ENCODE measurements around the gene HSPE1.
"Not testable (repeated sequence)": the region's sequence is repeated elsewhere in the genome, so short reads cannot be mapped to it uniquely, and the experiment has no call there.

HSPE1 gene

DNA sequence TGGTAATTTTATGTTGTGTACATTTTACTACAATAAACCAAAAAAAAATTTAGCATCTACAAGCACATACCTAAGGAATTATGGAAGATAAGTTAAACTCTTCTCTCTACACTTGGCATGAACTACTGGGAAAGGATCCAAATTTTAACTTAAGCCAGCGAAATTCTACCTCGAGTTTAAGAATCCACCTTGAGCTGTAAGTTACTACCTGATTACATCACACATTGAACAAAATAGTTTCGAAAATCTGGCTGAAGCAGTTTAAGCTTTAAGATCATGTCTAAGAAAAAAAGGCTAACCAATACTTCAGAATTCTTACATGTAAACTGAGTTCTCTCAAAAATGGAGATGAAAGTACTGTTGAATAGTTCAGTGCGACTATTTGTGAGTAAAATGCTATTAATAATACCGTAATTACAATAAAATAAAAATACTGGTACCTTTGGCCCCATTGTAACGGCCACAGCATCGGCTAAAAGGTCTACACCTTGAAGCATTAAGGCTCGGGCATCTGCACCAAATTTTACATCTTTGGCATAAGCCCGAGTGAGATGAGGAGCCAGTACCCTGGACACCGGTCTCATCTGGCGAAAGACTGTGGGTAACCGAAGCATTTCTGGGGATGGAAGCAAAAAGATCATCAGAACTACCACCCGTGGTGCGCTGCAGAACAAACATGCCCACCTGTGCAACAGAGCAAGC, 1.8 kb upstream of the HSPE1 start:
- peak in 1 of 58 donors; percentile 25 for DNase-seq

DNA sequence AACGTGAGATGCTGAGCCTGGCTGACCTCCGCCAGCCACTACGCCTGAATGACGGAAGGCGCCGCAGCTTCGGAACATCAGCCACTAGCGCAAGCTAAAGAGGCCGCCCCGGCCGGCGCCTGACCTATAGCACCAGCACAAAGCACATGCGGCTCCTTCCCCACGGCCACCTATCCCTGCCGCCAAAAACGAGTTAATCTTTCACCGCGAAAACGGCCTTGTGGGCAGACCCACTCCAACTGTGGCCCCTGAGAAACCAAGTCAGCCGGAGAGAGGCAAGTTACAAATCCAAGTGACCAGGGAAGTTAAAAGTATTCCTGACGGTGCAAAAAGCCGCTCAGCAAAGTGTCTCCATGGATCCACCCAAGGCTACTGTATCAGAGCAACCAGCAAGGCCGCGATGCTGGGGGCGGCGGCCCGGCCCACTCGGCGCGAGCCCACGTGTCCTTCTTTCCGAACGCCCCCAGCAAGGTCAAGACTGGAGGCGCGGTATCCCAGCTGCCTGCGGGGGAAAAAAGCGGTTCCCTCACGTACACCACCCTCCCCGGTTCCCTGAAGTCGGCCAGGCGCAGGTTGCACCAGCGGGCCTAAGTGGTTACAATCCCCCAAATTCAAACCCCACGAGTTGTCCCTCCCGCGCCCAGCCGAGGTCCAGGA, 1.1 kb upstream of the HSPE1 start:
- DNase-seq: peak in 51 of 58 donors; percentile 4 to 78 (median 47)

DNA sequence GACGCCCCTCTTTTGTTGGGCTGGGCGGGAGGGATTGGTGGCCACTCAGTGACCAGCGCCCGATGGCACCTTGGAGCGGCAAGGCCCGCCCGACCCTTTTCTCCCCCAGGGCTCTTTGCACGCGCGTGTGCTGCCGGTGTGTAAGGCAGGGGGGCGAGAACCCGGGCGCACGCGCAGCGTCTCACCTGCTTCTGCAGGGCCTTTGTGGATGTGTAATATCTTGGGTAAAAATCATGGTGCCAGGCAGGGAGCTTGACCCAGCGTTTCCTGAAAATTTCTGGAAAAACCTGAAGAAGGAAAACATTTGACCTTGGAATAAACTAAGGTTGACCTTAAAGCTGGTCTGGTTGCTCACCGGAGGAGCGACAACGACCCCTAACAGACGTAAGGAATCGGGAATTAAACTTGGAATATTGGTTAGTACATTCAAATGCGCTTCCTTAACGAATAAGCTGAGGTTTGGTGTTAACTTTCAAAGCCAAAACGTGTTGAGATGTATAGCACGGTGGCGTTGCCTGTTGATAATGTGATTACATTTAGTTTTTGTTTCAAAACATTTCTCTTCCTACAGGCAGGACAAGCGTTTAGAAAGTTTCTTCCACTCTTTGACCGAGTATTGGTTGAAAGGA, 438 bp downstream of the HSPE1 start:
- DNase-seq: peak in 5 of 58 donors; percentile 30 to 72 (median 55)

DNA sequence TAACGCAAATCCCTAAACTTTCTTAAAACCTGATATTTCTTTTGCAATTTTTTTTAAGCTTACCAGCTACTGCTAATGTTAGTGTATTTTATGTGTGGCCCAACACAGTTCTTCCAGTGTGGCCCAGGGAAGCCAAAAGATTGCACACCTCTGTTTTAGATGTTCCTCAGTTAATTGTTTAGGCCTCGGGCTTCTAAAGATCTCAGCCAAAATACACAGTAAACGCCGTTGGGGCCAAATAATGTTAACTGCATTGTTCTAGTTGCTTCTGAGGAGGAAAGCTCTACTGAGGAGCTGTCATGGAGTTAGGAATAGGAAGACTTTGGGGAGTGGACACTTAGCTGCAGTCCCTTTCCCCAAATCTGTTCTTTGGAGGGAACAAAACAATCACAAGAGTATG, 2.0 kb downstream of the HSPE1 start:
- DNase-seq: peak in 1 of 58 donors; percentile 1

DNA sequence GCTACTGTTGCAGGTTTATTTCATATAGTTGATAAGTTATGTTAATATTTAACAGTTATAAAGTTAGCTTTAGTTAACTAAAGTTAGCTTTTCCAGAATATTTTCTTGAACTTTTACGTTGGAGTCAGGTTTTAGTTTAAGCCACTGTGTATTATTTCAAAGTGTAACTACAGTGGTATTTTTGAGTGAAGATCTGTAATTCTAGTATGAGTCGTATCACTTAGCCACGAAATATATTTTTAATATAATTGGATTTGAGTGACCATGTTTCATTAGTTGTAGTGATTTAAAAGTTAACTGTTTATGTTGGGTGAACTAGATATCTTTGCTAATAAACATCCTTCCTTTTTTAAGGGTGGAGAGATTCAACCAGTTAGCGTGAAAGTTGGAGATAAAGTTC, 2.5 kb downstream of the HSPE1 start:
- no peak for DNase-seq

DNA sequence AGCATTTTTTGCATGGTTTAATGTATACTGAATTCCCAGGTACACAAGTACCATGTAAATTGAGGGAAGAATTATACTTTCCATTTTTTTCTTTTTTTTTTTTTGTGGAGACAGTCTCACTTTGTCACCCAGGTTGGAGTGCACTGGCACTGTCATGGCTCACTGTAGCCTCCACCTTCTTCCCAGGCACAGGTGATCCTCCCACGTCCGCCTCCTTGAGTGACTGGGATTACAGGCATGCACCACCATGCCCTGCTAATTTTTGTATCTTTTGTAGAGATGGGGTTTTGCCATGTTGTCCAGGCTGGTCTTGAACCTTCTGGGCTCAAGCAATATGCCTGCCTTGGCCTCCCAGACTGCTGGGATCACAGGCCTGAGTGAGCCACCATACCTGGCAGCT, 3.8 kb downstream of the HSPE1 start:
- no peak for DNase-seq

DNA sequence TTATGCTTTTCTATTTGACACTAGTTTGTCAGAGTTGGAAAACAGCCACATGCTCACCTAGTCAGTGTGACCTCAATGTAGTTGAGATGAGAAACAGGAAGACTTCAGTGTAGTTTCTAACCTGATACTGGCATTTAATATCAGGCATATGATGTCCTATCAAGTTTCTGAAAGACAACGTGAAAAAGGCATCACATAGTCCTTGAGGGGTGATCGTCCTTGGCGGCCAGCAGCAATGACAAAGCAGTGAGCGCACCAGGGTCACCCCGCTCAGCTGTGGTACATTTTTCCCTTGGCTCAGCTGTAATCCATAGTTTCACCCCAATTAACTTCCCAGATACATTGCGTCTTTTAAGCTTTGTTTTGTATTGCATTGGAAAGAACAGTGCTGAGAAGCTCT, 4.3 kb downstream of the HSPE1 start:
- DNase-seq: peak in 1 of 58 donors; percentile 1

DNA sequence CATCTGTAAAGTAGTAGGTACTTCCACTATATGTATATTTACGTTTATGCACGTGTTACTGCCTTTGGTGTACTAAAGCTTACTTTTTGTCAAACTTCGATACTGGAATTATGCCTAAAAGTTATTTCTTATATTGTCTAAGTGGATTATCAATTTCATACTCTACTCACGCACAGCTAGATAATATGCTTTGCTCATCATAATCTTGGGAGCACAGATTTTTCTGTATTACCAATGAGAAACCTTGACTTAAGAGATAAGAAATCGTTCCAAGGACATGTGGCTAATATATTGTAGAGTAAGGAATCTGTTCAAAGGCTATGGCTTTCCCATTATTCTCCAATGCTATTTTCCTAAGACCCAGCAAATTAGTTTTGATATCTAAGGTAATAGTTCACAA, 6.5 kb downstream of the HSPE1 start:
- DNase-seq: no peak

DNA sequence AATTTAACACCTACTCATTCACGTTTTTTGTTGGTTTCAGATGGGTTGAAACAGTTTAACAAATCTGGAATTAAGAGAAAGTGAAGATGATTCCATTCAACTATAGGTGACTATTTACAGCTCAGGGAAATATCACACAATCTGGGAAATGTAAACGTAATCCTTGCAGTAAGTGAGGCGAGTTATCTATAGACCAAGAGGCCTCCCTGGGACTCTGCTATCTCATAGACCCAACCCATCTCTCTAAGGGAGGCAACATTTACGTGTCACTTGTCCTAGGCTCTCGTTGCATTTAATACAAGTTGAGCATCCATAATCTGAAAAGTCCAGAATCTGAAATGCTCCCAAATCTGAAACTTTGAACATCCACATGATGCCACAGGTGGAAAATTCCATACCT, 13.7 kb downstream of the HSPE1 start:
- DNase-seq: no peak

DNA sequence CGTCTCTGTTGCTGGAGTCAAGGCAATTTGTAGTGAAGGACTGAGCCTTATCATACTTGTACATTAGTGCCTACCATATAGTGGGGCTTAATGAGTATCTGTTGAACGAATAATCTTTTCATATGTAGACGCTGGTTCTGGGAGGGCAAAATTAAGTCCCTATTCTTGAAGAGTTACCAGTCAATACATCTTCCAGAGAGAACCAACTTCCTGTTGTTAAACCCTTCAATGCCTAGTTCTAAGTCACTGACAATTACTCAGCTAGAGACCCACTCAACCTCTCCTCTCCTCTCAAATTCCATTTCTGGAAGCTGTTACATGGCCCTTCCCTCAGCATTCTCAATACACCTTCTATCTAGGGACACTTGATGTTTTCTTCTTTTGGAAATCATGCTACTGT, 14.6 kb downstream of the HSPE1 start:
- no peak for DNase-seq

DNA sequence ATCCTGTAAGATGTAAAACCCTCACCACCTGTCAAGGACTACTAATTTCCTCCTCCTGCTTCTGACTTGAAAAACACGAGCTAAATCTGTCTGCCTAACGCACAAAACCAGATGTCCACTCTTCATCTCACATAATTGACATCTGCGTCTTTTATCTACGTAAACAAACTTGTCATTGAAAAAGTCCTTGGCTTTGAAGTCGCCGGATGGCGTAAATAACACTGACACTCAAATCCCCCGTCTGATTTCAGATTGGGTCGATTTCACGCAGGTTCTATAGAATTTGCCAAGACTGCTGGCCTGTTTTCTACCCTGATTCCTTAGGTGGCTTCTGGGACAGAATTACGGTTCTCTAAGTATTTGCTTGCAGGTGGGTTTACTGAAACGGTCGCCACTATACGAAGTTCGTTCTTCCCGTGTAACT, 15.1 kb downstream of the HSPE1 start:
- peak in 3 of 58 donors; percentile 30 to 71 (median 40) for DNase-seq

DNA sequence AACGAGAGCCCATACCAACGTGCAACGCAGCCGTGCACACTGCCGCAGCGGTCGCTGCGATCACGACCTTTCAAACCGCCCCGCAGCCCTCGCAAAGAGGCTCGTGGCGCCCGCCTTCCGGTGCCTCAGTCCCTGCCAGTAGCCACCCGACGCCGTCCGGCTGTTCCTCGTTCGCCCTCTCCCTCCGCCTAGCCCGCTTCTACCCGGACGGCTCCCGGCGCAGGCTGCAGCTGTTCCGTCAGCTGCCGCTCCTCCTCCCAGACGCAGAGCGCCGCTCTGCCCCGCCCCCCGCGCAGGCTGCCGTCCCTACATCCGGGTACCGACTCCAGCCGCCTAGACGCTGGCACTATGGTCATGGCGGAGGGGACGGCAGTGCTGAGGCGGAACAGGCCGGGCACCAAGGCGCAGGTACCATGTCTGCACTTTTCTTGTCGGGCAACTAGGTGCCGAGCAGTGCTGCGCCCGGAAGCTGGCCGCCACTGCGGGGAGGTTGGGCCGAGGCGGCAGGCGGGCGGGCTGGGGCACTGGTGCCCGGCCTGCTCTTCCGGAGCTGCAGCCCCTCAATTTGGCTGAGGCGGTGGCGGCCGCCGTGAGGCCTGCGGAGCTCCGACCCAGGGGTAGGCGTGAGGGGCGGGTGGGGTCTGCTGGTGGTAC, 15.7 kb downstream of the HSPE1 start, which contains the start of gene MOB4:
MOB4 (plus strand) TSS at position 328 of the 654 bp plus-strand sequence; CDS start at position 349, 21 bp downstream.
- DNase-seq: peak; percentile 71 to 97 (median 93)

DNA sequence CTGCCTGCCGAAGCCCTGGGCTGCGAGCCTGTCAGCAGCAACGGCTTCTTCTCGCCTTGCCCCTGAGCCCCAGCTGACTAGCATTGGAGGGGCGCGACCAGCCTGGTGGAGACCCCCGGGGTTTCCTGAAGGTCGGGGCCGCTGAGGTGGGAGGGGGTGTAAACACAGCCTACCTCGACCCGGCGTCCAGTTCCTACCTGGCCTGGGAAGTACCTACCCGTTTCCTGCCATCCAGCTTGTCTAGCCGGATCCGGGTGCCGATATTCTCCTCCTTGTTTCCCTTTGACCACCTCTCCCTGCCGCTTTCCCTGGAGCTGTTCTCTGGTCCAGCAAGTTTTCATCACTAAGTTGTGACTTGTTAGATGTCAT, 16.2 kb downstream of the HSPE1 start:
- DNase-seq: peak in 26 of 58 donors; percentile 4 to 67 (median 42)

DNA sequence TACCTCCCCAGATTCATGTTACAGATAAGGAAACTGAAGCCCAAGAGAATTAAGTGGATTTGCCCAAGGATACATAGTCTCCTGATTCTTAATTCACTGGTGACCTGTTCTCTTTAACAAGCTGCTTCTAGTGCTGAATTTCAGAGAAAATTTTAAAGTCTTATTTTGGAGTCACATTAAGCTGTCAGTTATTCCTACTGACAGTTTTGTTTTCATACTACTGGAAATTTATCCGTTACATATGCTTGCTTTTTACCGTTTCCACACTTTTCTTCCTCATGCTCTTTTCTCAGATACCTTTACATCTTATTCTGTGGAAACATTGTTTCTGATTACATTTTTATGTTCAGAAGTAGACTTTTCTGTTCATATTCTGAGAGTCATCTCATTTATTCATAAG, 17.0 kb downstream of the HSPE1 start:
- no peak for DNase-seq

DNA sequence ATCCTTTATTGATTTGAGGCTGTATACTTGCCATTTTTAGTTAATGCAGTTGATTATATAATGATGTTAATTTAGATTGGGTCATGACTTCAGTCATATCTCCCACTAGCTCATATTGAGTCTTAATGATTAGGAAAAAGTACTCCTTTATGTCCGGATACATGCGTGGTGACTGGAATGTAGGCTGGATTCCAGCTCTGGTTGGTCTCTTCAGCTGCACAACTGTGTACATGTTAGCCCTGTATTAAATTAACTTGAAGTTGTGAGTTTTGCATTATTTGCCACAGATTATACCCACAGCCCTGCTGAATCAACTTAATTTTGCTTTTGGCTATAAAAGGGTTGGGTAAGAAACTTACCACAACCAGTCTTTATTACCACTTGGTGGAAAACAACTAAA, 38.2 kb downstream of the HSPE1 start:
- DNase-seq: no peak

DNA sequence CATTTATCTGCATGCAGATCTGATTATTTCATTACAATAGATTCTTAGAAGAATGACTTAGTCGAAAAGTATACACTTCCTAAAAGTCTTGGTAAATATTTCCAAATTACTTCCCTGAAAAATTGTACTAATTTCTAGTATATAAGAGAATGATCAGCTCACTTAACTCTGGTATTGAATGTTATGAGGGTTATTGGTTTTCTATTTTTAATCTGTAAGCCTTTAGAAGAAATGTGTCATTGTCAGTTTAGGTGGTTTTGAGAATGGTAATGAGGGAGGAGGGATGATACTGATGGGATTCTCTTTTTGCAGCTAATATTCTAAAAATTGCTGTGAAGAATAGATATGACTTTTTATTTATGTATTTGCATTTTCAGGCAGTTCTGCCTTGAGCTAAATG, 39.6 kb downstream of the HSPE1 start:
- no peak for DNase-seq

DNA sequence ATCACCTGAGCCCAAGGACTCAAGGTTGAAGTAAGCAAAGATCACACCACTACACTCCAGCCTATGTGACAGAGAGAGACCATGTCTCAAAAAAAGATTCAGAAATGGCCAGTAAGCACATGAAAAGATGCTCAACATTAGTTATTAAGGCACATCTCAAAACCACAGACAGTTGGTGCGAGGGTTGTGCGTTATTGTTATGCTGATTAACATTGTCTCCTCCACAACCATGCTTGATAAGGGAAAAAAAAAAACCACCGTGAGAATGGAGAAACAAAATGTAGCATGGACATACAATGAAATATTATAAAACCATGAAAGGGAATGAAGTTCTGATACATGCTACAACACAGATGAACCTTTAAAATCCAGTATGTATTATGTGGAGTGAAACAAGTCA, 43.0 kb downstream of the HSPE1 start:
- DNase-seq: no peak

DNA sequence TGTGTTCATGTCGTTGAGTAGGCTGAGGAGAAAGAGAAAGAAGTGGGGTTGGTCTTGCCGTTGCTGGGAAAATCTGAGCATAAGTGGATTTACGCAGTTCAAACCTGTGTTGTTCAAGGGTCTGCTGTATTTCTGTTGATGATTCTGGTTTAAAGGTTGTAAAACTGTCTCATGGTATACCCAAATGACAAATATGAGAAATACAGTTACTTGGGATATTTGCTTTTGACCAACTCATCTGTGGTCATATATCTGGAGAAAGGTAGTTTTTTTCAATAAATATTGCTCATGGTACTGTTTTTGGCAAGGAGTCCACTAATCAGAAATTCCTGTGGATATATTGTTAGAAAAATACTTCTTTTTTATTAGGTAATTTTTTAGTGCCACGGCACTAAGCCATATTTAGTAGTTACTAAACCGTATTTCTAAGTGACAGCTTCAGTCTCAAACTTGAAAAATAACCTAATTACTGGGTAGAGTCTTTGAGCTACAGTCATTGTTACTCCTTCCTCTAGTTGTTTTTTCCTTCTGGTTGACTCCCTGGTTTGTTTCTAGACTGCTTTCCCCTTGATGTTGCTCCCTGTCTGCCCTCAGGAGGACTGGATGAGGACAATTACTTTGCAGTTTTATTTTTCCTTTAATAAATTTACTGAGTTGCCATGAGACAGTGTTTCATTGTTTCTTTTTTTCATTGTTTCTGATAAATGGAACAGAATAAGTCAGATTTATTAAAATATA, 47.2 kb downstream of the HSPE1 start:
- DNase-seq: no peak

DNA sequence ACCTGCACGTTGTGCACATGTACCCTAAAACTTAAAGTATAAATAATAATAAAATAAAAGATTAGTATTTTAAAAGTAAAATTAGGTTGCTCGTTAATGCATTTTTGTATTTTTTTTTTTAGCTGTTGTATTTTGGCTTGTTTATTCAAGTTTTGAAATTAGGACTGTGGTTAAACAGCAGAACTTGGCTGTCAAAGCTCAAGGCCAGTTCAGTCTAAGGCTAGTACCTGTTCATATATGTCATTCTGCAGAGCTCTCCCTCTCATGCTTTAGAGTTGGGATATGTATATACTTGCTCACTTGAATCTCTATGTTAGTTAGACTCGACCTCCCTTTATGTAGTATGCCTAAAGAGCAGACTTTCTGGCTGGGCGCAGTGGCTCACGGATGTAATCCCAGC, 48.4 kb downstream of the HSPE1 start:
- DNase-seq: no peak

DNA sequence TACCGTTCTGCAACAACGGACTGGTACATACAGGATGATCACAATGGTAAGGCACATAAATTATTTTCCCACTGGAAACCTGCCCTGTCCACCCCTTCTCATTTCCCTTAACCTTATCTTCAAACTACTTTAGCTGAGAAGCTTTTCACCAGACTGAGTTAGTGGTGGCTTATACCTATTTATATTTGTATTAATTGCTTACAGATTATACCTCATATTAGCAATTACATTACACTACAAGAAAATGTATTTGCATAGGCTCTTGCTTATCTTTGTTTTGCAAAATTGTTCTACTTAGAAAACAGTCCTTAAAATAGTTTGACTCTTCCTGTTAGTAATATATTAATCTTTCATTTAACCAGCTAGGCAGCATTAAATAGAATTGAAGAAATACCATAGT, 51.1 kb downstream of the HSPE1 start:
- DNase-seq: not testable (repeated sequence)

Data from anterior cingulate cortex (tissue), 58 donors.